ENCODE data around the gene MCHR1. TPM values are rescaled to one million over a fixed set of nuclear protein-coding genes. Genes with fewer than 3 reads are reported as not detected.

MCHR1 gene
- total RNA-seq, 1 experiment from 2014 or later: not detected

Other genes with a start within 250 kb of the MCHR1 start
- 62.1 TPM for gene MRTFA, start 42.8 kb upstream of the MCHR1 start, total RNA-seq (2021; ENCODE audit: unreplicated experiment)
- 28.9 TPM for gene SLC25A17, start 139.9 kb downstream of the MCHR1 start, total RNA-seq (2021; ENCODE audit: unreplicated experiment)
- 200 TPM for gene ST13, start 177.2 kb downstream of the MCHR1 start, total RNA-seq (2021; ENCODE audit: unreplicated experiment)
- 21.0 TPM for gene XPNPEP3, start 177.7 kb downstream of the MCHR1 start, total RNA-seq (2021; ENCODE audit: unreplicated experiment)
- not detected for gene DNAJB7, start 182.6 kb downstream of the MCHR1 start, total RNA-seq (2021; ENCODE audit: unreplicated experiment)

All from Panc1 (cell line).